ENCODE results near the gene MARCHF9. TPM values are rescaled to one million over a fixed set of nuclear protein-coding genes. Genes with fewer than 3 reads are reported as not detected.
A peak's percentile ranks its signal among the peaks of the same experiment; 100 is the strongest.

The MARCHF9 gene
- total and polyA plus RNA-seq, 9 donors, result 5.0 to 15.2 (median 7.7) TPM

- intact Hi-C loops (cut with DNase I), result loop anchor here in 2 of 4 donors (2.0 to 10.0 kb wide), 2 partner anchors 53 to 123 kb away; no protein-coding TSS in a partner anchor
- TF ChIP-seq, protein P1, sequence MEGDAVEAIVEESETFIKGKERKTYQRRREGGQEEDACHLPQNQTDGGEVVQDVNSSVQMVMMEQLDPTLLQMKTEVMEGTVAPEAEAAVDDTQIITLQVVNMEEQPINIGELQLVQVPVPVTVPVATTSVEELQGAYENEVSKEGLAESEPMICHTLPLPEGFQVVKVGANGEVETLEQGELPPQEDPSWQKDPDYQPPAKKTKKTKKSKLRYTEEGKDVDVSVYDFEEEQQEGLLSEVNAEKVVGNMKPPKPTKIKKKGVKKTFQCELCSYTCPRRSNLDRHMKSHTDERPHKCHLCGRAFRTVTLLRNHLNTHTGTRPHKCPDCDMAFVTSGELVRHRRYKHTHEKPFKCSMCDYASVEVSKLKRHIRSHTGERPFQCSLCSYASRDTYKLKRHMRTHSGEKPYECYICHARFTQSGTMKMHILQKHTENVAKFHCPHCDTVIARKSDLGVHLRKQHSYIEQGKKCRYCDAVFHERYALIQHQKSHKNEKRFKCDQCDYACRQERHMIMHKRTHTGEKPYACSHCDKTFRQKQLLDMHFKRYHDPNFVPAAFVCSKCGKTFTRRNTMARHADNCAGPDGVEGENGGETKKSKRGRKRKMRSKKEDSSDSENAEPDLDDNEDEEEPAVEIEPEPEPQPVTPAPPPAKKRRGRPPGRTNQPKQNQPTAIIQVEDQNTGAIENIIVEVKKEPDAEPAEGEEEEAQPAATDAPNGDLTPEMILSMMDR (IDR thresholded peaks at IDR 0.05), result no peak
- TF ChIP-seq POLR2A (IDR thresholded peaks at IDR 0.05) (no peak), EP300 (IDR thresholded peaks at IDR 0.05) (no peak)
- Histone ChIP-seq H3K27ac (no peak overlapping the region), H3K36me3 (no peaks in the 10 kb centered on the region), H3K4me3 (no peak overlapping the region), H3K4me1 (ENCODE audit: insufficient read depth) (peaks cover 3% of the 10 kb centered on the region), H3K9me3 (no peaks in the 10 kb centered on the region), H3K27me3 (no peaks in the 10 kb centered on the region)
- WGBS, 3 donors, result 70 to 76% (median 72%) methylated on average over 2 of the region's 2 CpGs
- DNase-seq, result no peak
Observed at GRCh38 chr12:57781801-57782200, 26.9 kb downstream of the MARCHF9 start.

DNA sequence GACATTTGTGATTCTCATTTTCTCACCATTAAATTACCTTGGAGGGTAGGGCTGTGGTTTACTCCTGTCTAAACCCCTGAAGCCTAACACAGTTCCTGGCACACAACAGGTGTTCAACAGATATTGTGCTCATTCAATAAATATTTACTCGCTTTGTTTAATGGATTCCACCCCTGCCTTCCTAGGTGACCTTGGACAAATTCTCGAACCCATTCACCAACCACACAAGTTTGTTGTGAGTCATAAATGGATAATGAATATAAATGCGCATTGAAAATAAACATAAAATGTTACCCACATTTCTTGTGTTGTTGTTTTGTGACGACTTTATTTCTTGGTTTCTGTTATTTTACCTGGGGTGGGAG lies 27.3 kb downstream of the MARCHF9 start:
- intact Hi-C loops (cut with DNase I), result loop anchor here in 2 of 4 donors (2.0 to 10.0 kb wide), 2 partner anchors 53 to 123 kb away; no protein-coding TSS in a partner anchor
- DNase-seq, result no peak
- Histone ChIP-seq H3K9me3 (no peaks in the 10 kb centered on the region), H3K27me3 (no peaks in the 10 kb centered on the region), H3K36me3 (no peaks in the 10 kb centered on the region), H3K4me3 (peak overlapping the region; percentile 93), H3K27ac (no peak overlapping the region), H3K4me1 (ENCODE audit: insufficient read depth) (peaks cover 3% of the 10 kb centered on the region)
- no peak for TF ChIP-seq EP300 (IDR thresholded peaks at IDR 0.05)
- TF ChIP-seq, protein P1 (IDR thresholded peaks at IDR 0.05), result no peak
- TF ChIP-seq POLR2A (IDR thresholded peaks at IDR 0.05), result no peak
- 4 to 12% (median 5%) methylated on average over 4 of the region's 4 CpGs for WGBS, 3 donors

- Histone ChIP-seq H3K9me3 (no peaks in the 10 kb centered on the region), H3K4me1 (ENCODE audit: insufficient read depth) (peaks cover 3% of the 10 kb centered on the region), H3K36me3 (no peaks in the 10 kb centered on the region), H3K27me3 (no peaks in the 10 kb centered on the region), H3K4me3 (peak within 1 kb of the TSS; percentile 93), H3K27ac (peak within 1 kb of the TSS in 1 of 2 donors; percentile 9)
- TF ChIP-seq EP300 (IDR thresholded peaks at IDR 0.05), result no peak
- TF ChIP-seq POLR2A (IDR thresholded peaks at IDR 0.05), result peak; percentile 60
- TF ChIP-seq, protein P1 (IDR thresholded peaks at IDR 0.05), result peak; percentile 94 to 97 (median 95)
- DNase-seq, result peak; percentile 96 to 99 (median 97)
- WGBS, 3 donors, result 1% methylated on average over 45 of the region's 45 CpGs
- intact Hi-C loops (cut with DNase I), result loop anchor here in 2 of 4 donors (2.0 to 10.0 kb wide), 2 partner anchors 52 to 122 kb away; no protein-coding TSS in a partner anchor
Observed at GRCh38 chr12:57782608-57783465, 27.9 kb downstream of the MARCHF9 start, which contains the start of gene TSFM. TSS of gene TSFM (plus strand) at chr12:57782787. CDS start at chr12:57782802, 15 bp downstream.

- TF ChIP-seq EP300 (IDR thresholded peaks at IDR 0.05), result no peak
- TF ChIP-seq POLR2A (IDR thresholded peaks at IDR 0.05), result no peak
- TF ChIP-seq, protein P1 (IDR thresholded peaks at IDR 0.05), result no peak
- no peak for DNase-seq
- Histone ChIP-seq H3K27ac (no peak overlapping the region), H3K4me3 (peak overlapping the region; percentile 93), H3K4me1 (ENCODE audit: insufficient read depth) (peaks cover 3% of the 10 kb centered on the region), H3K27me3 (no peaks in the 10 kb centered on the region), H3K36me3 (no peaks in the 10 kb centered on the region), H3K9me3 (no peaks in the 10 kb centered on the region)
- 70 to 82% (median 73%) methylated on average over 12 of the region's 12 CpGs for WGBS, 3 donors
- intact Hi-C loops (cut with DNase I), result loop anchor here in 2 of 4 donors (2.0 to 10.0 kb wide), 2 partner anchors 51 to 121 kb away; no protein-coding TSS in a partner anchor
Observed at GRCh38 chr12:57783466-57783801, 28.5 kb downstream of the MARCHF9 start.

Data from ovary (tissue), 9 donors.